Activated effector memory CD4-positive, alpha-beta T cell treated with anti-CD3 and anti-CD28 coated beads, Interleukin-2, amount 50 U/mL, for 16 hours (primary cell): Measurements from ENCODE around the gene ZFAND6.
"Not testable (repeated sequence)": the region's sequence is repeated elsewhere in the genome, so short reads cannot be mapped to it uniquely, and the experiment has no call there.

Experiments used
- DNase-seq: peaks from one replicate; pipeline ENCODE4 v3.0.0-alpha.2; 2020

ZFAND6 gene

DNA sequence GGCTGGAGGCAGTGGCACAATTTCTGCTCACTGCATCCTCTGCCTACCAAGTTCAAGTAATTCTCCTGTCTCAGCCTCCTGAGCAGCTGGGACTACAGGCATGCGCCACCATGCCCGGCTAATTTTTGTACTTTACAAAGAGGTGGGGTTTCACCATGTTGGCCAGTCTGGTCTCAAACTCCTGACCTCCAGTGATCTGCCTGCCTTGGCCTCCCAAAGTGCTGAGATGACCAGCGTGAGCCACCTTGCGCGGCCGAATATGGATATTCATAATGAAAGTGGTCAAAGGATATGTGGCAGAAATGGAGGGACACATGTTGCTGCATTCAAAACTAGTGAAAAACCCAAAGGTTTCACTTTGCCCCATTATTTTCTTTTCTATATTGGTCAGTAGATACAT, 40.2 kb downstream of the ZFAND6 start:
- DNase-seq: not testable (repeated sequence)

DNA sequence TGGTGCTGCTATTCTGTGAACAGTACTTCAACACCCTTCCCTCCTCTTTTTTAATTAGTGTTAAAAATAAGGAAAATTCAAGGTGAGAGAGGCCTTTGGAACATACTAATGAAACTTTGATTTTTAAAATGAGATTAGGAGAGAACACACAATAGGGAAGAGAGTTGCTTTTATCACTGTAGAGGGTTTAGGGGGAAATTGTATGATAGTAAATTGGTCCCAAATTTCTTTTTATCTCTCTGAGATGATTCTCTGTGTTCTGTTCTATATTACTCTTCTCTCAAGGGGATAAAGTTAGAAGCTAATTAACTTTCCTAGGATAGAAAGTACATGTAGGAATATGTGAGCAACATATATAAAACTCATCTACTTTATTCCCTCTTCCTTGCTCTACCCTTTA, 40.8 kb downstream of the ZFAND6 start:
- no peak for DNase-seq

DNA sequence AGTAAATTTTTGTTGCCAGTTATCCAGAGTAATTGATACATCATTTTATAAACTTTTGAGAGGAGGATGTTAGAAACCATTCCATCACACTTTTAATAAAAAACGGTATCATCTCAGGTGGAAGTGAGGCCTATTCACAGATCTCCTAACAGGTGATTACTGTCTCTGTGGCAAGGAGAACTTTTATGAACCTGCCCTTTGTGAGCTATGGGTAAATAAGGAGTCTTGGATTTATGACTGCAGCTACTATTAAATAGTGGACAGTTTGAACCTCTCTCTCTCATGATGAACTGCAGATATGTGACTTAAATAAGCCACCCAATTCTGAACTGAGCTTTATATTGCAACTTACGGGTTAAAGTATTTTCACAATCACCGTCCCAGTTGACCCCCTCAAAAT, 45.7 kb downstream of the ZFAND6 start:
- DNase-seq: no peak

DNA sequence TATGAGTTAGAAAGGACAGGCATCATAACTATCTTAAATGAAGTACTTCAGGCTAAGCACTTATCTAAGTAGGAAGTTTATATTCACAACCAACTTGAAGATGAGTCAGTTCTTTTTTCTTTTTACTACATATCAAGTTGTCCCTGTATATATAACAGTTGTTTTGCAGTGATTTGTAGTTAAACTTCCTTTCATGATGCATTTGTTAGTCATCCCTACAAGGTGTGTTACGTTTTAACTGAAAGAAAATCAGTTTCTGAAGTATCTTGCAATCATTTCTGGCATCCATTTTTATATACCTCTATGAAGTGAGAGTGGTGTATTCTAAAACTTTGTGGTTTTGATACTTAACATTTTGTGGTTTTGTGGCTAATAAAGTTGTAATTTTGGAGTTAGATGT, 46.1 kb downstream of the ZFAND6 start:
- DNase-seq: no peak

DNA sequence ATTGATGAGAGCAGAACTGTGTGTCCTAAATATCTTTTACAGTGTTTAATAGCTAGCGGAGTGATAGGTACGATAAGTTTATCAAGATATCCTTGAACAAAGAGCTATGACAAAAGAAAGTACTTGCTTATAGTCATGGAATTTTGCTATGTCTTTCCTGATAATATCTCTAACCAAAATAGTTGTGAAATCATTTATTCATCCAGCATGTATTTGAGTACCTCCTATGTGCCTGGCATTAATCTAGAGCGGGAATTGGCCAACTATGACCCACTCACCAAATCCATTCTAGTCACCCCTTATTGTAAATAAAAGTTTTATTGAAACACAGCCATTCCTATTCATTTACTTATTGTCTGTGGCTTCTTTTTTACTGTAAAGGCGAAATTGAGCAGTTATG, 46.6 kb downstream of the ZFAND6 start:
- no peak for DNase-seq

DNA sequence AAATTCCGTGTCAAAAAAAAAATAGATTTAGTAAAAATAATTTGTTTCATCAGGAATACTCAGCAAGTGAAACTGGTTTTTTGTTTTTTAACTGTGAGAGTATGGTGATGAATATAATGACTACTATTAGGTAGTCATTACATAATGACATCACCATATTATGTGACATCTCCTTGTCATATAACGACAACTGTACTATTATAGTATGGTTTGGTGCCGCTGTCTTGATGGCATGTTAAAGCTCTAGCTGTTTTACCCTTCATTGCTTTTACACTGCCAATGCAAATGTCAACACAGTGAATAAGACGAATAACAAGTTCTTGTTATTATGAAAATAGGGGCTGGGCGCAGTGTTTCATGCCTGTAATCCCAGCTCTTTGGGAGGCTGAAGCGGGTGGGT, 47.7 kb downstream of the ZFAND6 start:
- DNase-seq: no peak

DNA sequence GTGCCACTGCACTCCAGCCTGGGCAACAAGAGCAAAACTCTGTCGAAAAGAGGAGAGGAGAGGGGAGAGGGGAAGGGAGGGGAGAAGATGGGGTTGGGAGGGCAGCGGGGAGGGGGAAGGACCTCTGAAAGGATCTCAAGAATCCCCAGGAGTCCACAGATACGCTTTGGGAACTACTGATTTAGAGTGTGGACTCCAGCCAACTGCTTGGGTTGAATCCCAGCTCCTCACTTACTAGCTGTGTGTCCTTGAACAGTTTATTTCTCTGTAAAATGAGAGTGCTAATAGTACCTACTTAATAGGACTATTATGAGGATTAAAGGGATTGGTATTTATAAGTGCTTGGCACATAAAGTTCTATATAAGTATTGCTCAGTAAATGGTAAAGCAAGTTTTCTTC, 48.3 kb downstream of the ZFAND6 start:
- no peak for DNase-seq

DNA sequence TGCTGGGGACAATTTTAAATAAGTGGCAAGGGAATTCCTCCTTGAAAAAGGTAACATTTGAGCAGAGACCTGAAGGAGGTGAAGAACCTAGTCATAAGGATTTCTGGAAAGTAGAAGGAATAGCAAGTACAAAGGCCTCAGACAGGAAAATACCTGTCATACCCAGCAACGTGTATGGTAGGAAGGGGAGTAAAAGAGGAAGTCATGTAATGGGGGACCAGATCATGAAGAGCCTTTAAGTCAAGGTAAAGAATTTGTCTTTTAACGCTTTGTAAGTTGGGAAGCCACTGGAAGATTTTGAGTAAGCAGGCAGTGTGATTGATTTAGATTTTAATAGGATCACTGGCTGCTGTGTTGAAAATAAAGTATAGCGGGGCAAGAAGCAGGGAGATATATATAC, 49.9 kb downstream of the ZFAND6 start:
- no peak for DNase-seq

DNA sequence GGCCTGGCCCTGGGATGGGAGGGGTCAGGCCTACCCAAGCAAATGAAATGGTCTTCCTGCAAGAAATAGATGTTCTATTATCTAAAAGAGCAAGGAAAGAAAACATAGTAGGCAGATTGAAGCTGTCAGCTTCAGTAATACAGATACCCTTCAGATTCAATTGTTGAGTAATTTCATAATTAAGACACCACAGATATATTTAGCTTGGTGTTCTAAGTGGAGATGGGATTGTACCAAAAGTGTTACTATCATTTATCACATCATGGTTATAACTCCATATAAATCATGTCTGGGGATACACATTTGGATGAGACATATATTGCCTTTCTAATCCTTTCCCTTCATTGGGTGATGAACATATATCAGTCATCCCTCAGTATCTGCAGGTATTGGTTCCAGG, 51.4 kb downstream of the ZFAND6 start:
- no peak for DNase-seq

DNA sequence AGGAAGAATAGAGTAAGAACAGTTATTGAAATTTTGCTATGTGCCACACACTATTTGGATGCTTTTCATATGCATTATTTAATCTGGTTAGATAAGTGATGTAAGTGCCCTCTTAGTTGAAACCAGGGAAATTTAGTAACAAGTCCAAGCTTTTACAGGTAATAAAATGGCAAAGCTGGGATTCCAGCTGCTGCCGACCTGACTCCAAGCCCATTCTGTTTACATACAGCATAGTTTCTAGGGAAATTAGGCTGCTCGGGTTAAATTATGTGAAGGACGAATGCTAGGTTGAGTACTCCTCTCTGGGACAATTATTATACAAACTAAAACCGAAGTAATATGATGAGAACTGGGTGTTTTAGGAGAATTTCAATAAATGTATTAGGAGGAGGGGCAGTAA, 54.6 kb downstream of the ZFAND6 start:
- no peak for DNase-seq

DNA sequence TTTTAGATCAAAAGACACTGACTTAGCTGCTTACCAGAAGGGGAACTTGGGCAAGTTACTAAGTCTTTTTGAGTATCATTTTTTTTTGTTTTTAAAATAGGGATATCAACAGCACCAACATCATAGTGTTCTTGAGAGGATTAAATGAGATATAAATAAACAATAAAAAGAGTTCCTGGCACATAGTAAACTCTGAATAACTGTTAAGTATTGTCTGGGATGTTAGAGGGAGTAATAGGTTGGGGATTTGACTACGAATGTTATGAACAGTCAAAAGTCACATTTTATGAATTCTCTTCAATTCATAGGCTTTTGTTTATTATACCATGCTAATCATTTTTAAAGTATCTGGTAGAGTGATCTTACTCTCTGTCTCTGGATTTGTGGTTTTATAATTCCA, 55.5 kb downstream of the ZFAND6 start:
- no peak for DNase-seq

DNA sequence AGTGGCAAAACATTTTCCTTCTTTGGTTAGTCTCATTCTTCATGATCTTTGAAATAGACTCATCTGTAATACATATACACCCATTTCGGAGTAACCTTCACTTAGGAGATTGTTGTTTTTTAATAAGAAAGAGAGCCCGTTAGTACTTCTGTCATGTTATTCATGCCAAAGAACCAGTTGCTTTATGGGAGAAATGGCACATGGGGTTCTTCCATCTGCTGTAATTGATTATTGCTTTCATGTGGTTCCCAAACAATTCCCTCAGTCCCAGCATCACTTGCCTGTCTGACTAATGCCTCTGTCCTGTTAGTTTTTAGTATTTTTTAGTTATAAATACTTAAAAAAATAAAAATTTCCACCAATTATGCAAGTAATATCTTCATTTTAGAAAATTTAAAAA, 59.5 kb downstream of the ZFAND6 start:
- no peak for DNase-seq

DNA sequence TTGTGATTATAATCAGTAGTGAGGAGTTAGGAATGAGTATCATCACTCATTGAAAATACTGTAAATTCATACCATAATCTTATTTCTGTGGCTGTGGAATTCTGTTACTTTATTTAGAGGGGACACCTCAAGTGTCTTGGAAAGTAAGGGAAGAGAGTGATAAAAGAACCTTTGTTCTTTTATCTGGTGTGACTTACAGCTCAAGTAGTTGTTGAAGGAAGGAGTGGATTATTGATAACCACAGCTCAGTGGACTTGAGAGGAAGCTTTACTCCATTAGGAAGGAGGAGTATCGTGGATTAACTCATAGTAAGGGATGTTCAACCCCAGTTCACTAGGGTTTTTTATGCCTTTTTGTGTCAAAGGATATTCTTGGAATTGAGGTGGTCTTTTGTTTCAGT, 61.2 kb downstream of the ZFAND6 start:
- no peak for DNase-seq

DNA sequence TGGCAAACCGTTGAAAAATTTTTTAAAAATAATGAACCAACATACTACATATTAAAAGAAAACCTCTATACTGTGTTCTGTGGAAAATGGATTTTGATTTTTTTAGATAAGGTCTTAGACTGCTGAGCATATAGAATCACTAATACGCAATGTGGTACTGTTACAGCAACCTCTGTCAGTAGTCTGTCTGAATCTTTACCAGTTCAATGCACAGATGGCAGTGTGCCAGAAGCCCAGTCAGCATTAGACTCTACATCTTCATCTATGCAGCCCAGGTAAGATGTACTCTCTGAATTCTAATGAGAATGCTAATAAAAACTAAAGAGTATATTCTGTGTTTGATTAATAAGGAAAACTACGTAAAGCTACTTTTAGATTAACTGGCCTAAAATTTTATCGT, 62.1 kb downstream of the ZFAND6 start:
- DNase-seq: no peak

DNA sequence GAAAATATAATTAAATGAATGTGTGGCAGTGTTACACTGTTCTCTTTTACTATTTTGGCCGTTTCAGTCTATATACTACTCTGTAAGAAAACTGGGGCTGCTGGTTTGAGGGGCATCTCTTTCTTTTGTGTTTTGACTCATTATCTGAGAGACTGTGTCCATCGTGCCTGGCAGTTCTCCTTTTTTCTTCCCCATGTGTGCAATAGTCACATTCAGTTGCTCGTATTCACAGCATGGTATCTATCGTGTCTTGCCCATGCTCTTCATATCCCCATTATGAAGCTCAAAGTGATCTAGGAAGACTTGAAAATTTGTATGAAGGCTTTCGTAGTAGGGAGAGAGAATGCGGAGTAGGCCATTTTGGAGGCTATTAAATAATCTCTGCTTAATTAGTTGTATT, 63.6 kb downstream of the ZFAND6 start:
- no peak for DNase-seq

DNA sequence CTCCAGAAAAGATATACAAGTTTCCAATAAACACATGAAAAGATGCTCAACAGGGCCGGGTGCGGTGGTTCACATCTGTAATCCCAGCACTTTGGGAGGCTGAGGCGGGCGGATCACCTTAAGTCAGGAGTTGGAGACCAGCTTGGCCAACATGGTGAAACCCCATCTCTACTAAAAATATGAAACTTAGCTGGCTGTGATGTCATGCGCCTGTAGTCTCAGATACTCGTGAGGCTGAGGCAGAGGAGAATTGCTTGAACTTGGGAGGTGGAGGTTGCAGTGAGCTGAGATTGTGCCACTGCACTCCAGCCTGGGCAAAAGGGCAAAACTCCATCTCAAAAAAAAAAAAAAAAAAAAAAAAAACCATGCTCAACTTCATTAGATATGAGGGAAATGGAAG, 67.8 kb downstream of the ZFAND6 start:
- DNase-seq: not testable (repeated sequence)

DNA sequence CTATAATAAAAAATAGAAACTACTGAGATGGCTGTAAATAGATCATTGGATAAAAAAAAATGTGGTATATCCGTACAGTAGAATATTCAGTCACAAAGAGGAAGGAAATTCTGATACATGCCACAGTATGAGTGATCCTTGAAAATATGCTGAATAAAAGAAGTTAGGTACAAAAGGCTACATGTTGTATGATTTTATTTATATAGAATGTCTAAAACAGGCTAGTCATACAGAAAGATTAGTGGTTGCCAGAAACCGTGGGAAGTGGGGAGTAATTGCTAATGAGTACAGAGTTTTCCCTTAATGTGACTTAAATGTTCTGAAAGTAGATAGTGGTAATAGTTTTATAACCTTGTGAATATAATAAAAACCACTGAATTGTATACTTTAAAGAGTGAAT, 68.4 kb downstream of the ZFAND6 start:
- no peak for DNase-seq

DNA sequence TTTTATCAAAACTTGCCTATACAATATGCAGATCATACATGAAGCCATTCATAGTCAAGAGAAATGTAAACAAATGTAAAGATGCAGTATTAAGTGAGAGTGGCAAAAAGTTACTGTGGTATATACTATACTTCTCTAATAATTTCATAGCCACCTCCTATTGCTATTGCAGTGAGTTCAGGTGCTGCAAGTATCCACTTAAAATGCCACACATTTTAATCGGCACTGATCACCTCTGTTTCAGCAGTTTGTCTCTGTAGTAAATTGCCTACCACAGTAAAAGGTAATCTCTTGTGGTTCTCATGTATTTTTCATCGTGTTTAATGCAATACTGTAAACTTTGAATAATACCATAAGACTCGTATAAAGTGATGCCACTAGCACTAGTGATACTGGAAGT, 72.9 kb downstream of the ZFAND6 start:
- no peak for DNase-seq

DNA sequence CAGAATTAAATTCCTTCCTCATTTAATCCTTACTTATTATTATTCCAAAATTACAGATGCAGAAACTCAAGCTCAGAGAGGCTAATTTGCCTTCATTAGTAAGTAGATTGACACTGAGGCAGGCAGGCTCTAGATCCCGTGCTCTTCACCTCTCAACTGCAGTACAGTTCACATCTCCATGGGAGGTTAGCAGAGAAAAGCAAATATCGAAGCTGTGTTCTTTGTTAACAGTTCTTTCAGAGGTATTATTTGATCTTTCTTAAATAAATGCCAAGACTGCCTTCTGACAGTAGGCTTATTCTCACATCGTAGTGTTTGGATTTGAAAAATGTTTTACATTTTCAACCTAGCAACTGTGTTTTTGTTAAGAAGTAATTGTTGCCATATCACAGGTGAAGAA, 77.4 kb downstream of the ZFAND6 start:
- no peak for DNase-seq

DNA sequence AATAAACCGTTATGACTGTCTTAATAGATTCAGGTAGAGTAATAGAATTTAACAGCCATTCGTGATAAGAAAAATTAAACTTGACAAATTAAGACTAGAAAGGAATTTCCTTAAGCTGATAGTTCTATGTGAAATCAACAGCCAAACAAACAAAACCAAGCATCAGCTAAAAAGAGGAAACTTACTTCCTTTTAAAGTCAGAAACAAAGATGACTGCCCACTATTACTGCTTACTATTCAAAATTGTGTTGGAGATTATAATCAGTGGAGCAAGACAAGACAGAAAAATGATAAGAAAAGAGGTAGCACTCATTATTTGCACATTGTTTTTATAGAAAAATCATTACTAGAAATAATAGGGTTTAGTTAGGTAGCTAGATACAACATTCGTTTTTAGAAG, 79.5 kb downstream of the ZFAND6 start:
- DNase-seq: no peak

DNA sequence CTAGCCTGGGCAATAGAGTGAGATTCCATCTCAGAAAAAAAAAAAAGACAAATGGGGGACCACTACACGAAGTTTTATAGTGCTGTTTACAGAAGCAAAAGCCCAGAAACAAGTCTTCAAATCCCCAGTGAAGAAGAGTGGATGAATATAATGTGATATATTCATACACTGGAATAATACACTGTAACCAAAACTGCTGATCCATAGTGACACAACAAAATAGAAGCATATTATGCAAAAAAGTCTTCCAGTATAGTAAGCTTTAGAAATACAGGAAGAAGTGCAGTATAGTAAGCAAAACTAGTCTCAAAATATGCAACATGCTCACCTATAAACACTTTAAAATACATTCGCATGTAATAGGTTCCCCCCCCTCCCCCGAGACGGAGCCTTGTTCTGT, 81.4 kb downstream of the ZFAND6 start:
- DNase-seq: no peak

DNA sequence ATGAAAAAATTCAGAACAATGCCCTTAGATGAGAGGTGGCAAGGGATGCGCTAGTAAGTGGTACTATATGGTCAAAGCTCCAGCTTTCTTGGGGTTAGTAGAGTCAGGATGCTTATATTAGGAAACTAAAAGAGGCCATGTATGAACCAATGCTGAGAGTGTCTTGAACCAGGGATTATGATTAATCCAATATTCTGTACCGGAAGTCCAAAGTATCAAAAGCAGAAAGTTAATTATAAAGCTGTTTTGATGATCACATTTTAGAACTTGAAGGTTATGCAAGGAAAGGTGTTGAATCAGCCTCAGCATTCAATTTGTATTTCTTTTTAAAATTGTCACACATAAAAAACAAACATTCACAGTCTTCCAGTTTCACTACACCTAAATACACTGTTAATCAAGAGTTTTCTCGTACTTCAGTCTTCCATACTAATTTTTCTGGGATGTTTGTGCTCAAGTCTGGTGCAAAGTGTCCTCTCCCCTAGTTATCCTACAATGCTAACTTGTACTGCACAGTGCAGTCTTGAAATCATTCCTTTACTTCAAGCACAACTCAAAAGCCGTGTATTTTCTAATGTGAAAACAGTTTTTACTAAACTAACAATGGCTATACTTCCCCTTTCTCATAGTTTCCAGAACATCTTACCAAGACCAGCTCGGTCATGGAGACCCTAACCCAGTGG, 82.6 kb downstream of the ZFAND6 start:
- no peak for DNase-seq

DNA sequence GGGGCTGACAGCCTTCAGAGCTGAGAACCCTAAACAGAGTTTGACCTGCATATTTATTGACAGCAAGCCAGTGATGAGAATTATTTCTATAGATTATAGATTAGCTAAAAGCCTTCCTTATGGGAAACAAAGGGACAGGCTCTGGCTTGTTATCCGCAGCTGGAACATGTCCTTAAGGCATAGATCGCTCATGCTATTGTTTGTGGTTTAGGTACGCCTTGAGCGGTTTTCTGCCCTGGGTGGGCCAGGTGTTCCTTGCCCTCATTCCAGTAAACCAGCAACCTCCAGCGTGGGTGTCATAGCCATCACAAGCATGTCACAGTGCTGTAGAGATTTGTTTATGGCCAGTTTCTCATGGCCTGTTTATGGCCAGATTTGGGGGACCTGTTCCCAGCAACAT, 83.2 kb downstream of the ZFAND6 start:
- no peak for DNase-seq

DNA sequence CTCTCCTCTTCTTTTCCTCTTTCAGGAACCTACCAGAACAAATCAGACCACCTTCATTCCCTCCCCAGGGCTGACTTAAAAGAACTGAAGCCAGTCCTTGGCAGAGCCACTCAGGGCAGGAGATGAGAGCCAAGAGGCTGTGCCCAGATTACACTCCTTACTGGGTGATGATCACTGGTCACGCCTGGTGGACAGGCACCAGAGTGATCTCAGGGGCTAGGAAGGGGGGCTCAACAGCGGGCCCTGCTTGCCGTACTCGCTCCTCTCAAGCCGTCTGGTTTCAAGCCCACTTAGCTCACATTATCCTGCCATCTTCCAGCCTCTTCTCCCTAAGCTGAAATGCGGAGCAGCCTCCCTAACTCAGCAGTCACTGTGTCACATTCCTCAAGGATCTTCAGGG, 91.7 kb downstream of the ZFAND6 start:
- DNase-seq: no peak

DNA sequence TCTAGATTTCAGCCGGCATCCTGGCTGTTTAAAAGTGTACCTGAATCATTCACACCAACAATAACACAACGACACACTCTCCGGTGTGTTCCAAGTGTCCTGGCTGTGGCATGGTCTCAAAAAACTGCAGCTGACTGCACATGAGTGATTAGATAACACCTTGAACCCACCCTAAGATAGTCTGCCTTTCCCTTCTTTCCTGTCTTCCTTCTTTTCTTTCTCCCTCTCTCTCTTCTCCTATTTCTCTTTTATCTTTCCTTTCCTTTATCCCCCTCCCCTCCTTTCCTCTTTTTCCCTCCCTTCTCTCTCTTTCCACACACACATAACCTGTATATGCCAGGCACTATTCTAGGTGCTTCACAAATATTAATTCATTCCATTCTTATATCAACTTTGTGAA, 92.1 kb downstream of the ZFAND6 start:
- no peak for DNase-seq
